Stimulated activated CD4-positive, alpha-beta T cell treated with anti-CD3 and anti-CD28 coated beads, TNF-alpha, amount 100 ng/mL, for 1 hour (primary cell): ENCODE results near the gene CNTNAP2.
"Not testable (repeated sequence)": the region's sequence is repeated elsewhere in the genome, so short reads cannot be mapped to it uniquely, and the experiment has no call there.

Experiments
- DNase-seq, 3 donors: peaks; one replicate each; pipeline ENCODE4 v3.0.0-alpha.2; 2020; ENCODE audit warnings: low read depth in 3 of 3, low spot score in 1 of 3

CNTNAP2 gene

DNA sequence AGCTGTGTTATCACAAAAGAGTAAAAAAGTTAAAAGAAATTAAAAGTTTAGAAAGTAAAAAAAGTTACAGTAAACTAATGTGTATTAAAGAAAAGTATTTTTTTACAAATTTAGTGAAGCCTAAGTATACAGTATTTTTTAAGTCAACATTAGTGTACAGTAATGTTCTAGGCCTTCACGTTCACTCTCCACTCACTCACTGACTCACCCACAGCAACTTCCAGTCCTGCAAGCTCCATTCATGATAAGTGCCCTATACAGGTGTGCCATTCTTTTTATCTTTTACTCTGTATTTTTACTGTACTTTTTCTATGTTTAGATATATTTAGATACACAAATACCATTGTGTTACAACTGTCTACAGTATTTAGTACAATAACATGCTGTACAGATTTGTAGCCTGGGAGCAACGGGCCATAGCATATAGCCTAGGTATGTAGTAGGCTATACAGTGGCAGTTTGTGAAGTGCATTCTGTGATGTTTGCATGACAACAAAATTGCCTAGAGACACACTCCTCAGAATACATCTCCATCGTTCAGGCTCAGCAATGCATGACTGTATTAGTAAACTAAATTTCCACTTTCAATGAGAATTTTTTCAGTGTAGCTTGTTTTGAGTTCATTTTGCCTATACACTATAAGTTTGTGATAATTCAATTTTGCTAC is 1934.0 kb downstream of the CNTNAP2 start:
- no peak for DNase-seq

DNA sequence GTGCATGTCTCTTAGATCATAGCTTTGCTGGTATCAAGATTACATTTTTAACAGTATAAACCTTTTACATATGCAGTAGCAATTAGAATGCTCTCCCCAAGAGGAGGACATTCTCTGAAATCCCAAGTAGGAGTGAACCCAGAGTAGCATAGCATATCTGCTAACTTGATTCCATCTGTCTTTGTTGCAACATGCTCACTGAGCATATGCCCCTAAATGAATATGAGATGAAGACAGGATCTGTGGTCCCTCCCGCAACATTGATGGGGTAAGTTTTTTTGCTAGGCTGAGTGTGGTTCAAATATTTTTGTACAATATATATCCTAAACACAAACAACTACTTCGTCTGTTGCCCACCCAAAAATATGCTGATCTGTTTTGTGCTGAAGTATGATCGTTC is 1939.8 kb downstream of the CNTNAP2 start:
- no peak for DNase-seq

DNA sequence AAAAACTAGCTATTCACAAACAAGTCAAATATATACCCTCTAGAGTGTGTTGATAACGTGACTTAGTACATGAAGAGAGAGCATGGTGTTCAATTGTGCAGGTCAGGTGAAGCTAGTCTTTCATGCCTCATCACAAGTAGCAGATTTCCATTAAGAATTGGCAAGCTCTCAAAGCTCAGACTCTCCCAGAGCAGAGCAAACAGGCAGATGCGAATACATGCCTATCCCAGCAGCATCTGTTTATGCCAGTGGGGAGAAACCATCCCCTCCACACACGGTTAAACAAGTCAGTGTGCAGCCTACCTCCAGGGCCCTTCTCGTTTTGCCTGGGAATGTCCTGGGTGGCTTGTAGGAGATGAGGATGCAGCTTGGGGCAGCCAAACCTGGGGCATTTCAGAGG is 1941.5 kb downstream of the CNTNAP2 start:
- DNase-seq = no peak

DNA sequence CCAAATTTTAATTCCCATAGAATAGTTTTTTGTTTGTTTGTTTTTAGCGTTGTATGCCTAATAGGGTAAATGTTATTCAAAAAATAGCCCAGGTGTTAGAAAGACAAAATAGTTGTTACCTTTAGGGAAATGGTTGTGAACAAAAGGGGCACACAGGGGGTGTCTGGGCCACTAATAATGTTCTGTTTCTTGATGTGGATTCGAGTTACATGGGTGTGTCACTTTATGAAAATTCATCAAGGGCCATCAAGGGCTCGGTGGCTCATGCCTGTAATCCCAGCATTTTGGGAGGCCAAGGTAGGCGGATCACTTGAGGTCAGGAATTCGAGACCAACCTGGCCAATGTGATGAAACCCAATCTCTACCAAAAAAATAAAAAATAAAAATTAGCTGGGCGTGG is 1942.2 kb downstream of the CNTNAP2 start:
- no peak for DNase-seq

DNA sequence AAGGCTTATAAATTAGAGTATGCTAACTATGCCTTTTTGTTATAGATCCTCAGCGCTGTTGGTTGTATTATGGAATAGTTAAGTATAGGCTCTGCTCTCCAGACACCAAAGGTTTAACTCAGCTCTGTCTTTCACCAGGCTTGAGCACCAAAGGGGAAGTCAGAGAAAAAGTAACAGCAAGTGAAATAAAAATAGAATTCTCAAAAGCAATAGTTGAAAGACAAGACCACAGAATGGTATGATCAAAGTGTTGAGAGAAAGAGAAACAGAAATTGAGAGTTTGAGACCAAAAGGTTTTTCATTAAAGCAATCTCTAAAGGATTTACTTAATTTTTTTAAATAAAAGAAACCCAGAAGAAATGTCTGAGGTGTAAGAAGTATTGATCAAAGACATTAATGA is 1944.1 kb downstream of the CNTNAP2 start:
- no peak for DNase-seq

GRCh38 chr7:148078111-148078510 is 1961.5 kb downstream of the CNTNAP2 start:
- not testable (repeated sequence) for DNase-seq

DNA sequence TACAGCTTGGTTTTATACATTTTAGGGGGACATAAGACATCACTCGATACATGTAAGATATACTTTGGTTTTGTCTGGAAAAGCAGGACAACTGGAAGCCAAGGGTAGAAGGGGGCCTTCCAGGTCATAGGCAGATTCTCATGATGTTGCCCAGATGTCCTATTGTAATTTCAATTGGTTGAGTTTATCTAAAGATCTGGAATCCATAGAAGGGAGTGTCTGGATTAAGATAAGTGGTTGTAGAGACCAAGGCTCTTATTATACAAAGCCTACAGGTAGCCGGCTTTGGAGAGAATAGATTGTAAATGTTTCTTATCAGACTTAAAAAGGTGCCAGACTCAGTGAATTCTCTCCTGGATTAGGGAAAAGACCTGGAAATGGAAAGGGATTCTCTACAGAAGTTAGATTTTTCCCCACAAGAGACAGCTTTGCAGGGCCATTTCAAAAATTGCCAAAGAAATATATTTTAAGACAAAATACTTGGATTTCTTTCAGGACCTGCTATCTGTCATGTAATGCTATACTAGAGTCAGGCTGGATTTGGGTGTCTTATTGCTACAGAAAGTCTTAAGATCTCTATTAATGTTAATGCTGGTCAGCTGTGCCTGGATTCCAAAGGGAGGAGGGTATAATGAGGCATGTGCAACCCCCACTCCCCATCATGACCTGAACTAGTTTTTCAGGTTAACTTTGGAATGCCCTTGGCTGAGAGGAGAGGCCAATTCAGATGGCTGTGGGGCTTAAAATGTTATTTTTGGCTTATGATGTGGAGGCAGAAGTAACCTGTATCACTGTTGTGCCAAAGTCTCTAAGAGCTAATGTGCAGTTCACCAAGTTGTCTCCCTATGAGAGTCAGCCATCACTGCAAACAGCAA is 1962.8 kb downstream of the CNTNAP2 start:
- DNase-seq = no peak

GRCh38 chr7:148083448-148083847 is 1966.8 kb downstream of the CNTNAP2 start:
- no peak for DNase-seq

DNA sequence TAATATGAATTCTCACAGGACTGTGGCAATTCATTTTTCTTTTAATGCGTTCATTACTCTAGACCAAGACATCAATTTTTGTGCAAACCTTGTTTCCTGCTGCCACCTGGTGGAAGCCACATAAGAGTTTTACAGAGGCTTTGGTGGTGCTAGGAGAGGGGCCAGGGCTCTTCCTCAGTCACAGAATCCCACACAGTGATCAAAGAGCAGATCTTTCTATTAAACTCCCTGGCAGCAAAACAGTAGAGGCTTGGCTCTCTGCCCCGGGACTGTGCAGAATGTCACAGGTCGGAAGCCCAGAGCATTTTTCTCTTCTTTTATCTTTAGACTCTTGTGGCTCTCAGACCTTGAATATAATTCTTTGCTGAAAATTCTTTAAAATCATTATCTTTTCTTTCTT is 1967.5 kb downstream of the CNTNAP2 start:
- DNase-seq = no peak

GRCh38 chr7:148091882-148092281 is 1975.3 kb downstream of the CNTNAP2 start:
- no peak for DNase-seq

DNA sequence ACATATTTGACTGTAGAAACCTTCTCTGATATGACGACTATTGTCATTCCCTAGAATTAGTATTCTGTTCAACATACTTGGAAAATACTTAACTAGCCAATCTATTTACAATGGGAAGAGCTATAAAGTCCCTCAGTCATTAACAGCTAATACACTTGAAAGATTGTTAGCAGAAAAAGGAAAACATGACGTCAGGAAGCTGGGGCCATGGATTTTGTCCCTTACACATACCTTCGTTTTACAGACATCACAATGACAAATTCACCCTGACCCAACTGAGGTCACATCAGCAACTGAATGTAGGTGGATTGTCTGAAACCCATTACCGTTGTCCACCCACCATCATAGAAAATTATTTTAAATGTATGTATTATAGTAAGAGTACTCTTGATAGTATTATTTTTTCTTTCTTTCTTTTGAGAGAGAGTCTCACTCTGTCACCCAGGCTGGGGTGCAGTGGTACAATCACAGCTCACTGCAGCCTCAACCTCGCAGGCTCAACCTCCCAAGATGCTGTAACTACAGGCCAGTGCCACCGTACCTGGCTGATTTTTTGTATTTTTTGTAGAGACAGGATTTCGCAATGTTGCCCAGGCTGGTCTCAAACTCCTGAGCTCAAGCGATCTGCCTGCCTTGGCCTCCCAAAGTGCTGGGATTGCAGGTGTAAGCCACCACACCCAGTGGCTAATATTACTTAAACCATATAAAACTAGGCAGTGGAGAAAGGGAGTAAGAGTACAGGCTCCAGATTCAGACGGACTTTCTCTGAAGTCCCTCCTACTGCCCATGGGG is 1977.0 kb downstream of the CNTNAP2 start:
- no peak for DNase-seq

GRCh38 chr7:148095066-148095465 is 1978.5 kb downstream of the CNTNAP2 start:
- no peak for DNase-seq

DNA sequence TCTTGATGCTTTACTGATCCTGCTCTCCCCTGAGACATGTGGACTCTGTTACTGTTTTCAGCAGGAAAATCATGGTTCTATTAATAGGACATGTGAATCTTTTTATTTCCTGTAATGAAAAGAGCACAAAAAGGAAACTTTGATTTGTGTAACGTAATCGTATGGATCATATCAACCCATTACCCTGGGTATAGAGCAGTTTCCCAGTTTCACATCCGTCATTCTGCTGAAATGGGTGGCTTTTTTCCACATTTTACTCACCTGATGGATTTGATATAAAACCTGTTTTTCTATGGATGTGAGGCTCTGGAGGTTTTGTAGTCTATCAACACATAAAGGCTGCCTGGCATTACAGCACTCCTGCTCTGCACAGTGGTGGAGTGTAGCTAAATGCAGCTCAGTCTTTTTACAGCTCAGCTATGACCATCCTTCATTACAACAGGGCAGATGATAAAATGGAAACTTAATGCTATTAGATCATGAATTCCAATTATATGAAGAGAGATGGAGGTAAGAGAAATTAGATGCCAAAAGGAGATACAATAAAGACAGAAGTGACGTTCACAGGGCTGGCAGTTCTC is 1987.6 kb downstream of the CNTNAP2 start:
- DNase-seq = no peak

GRCh38 chr7:148104924-148105323 is 1988.3 kb downstream of the CNTNAP2 start:
- no peak for DNase-seq

DNA sequence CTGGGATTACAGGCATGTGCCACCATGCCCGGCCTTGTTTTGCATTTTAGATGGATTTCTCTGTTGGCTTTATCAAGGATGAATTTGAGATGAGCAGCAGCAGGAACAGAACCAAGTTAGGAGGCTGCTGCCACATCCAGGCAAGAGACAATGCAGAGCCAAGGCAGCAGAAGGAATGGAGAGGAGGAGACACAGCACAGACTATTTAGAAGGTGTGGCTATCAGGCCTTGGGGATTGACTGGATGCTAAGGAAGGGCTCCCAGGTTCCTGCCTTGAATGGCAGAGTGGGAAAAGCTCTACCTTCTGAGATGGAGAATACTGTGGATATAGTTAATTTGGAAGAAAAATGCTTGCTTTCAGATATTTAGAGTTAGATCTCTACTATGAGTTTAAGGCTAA is 1989.3 kb downstream of the CNTNAP2 start:
- DNase-seq = no peak

- no peak for DNase-seq
Measured at GRCh38 chr7:148107443-148108127, 1991.0 kb downstream of the CNTNAP2 start.

GRCh38 chr7:148108381-148108780 is 1991.8 kb downstream of the CNTNAP2 start:
- DNase-seq = no peak

GRCh38 chr7:148110097-148110868 is 1993.7 kb downstream of the CNTNAP2 start:
- no peak for DNase-seq

DNA sequence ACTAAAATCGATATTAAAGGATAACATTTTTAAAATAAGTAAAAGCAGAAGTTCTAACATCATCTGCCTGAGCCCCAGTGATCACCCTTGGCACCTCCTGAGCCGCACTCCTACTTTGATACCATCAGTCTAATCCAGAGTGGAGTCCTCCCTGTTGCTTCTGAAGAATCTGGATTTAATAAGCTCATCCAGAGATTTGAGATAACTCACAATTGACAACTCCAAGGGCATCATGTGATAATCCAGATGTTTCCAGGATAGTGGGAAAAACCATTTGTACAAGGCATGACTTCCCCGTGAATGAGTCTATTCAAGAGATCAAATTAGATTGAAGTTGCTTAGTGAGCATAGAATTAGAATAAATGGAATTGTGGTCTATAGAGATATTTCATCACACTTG is 1998.2 kb downstream of the CNTNAP2 start:
- DNase-seq = no peak

DNA sequence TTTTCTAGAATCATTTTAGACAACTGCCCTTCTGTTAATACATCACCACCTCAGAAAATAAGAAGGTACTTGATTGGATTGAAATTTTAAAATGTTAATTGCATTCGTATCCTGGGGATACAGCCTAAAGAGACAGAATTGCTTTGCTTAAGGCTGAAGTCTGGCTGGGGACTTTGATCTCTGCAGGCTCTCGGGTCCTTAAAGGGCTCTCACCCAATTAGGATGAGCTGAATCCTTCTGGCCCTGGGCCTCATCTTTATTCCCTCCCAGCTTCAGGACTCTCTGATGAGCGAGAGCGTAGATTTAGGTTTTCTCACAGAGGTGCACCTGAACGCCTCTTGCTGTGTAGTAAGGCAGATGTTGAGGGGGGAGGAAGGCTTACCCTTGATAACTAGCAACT is 1998.7 kb downstream of the CNTNAP2 start:
- no peak for DNase-seq
